A673 (cell line): ENCODE data around the gene FSTL4. TPM values are rescaled to one million over a fixed set of nuclear protein-coding genes. Genes with fewer than 3 reads are reported as not detected.

Source experiments
- BruUV-seq: library from RNA; stranded (reverse); fragments of 400-500 nt; replicated peaks from 2 replicates; lab custom pipeline; 2021; lab: Mats Ljungman, UMichigan
- CTCF ChIA-PET: fragments of 300-600 bp; sonication (Branson Sonifier 250); formaldehyde crosslinking; loops from one replicate; lab custom pipeline; 2022; ENCODE audit warnings: antibody characterized with exemption; lab: Charles Lee
- POLR2A ChIA-PET: fragments of 300-600 bp; sonication (Branson Sonifier 250); formaldehyde crosslinking; loops from one replicate; lab custom pipeline; 2022; ENCODE audit warnings: antibody characterized with exemption; ENCODE audit not compliant: low non-redundant PET; lab: Charles Lee
- DNase-seq: peaks from one replicate; pipeline ENCODE4 v3.0.0-alpha.2; 2015; ENCODE audit warnings: low spot score
- H3K27ac ChIP-seq: fragments of 200-600 bp; sonication (generic); 2 replicates; pipeline ENCODE4 v1.5.1; 2016; ENCODE audit warnings: mixed run types, low read depth, mild to moderate bottlenecking, mixed read lengths, antibody characterized with exemption, low read length; ENCODE audit not compliant: poor library complexity, severe bottlenecking
- H3K27me3 ChIP-seq: fragments of 200-600 bp; sonication (generic); replicated peaks from 2 replicates; pipeline ENCODE4 v1.6.1; 2017; ENCODE audit warnings: mixed run types, low read depth, mild to moderate bottlenecking, mixed read lengths, antibody characterized with exemption, low read length; ENCODE audit not compliant: insufficient read depth, poor library complexity
- H3K36me3 ChIP-seq: fragments of 200-600 bp; sonication (generic); 2 replicates; pipeline ENCODE4 v1.6.1; 2016; ENCODE audit warnings: mixed run types, mild to moderate bottlenecking, mixed read lengths, antibody characterized with exemption, low read length; ENCODE audit not compliant: insufficient read depth, poor library complexity, severe bottlenecking
- H3K4me1 ChIP-seq: fragments of 200-600 bp; sonication (generic); 2 replicates; pipeline ENCODE4 v1.6.1; 2017; ENCODE audit warnings: mixed run types, mild to moderate bottlenecking, mixed read lengths, antibody characterized with exemption, low read length; ENCODE audit not compliant: insufficient read depth, poor library complexity, severe bottlenecking
- H3K4me3 ChIP-seq: fragments of 200-600 bp; sonication (generic); 2 replicates; pipeline ENCODE4 v1.5.1; 2016; ENCODE audit warnings: low read depth, mixed run types, mild to moderate bottlenecking, mixed read lengths, low read length; ENCODE audit not compliant: poor library complexity, severe bottlenecking
- H3K9me3 ChIP-seq: fragments of 200-600 bp; sonication (generic); 2 replicates; pipeline ENCODE4 v1.6.1; 2016; ENCODE audit warnings: mixed run types, low read depth, mild to moderate bottlenecking, mixed read lengths, antibody characterized with exemption, low read length; ENCODE audit not compliant: poor library complexity, severe bottlenecking
- CTCF ChIP-seq: fragments of 300-800, 200-600 bp; sonication (generic); conservative IDR thresholded peaks from 2 replicates; pipeline ENCODE4 v1.5.1; 2017; ENCODE audit warnings: low read depth, mild to moderate bottlenecking, antibody characterized with exemption, low read length, moderate library complexity, mixed read lengths
- EZH2 ChIP-seq: fragments of 200-600 bp; sonication (generic); IDR thresholded peaks from 2 replicates; pipeline ENCODE4 v1.6.1; 2017; ENCODE audit warnings: borderline replicate concordance, low read depth, mild to moderate bottlenecking, mixed read lengths, antibody characterized with exemption, low read length; ENCODE audit not compliant: poor library complexity, severe bottlenecking
- intact Hi-C: fragments of 100-400 bp; cut with micrococcal nuclease; formaldehyde crosslinking; loops from one replicate; pipeline ENCODE4 v1.10.0; 2022; ENCODE audit not compliant: unreplicated experiment
- total RNA-seq: library from RNA; stranded (reverse); gene quantifications from 2 replicates; pipeline ENCODE4 v1.2.3, GENCODE V29; 2021

The FSTL4 gene
- total RNA-seq, 1 experiment from 2014 or later: 0.86 TPM

- no peaks in the 10 kb centered on the region for H3K9me3 ChIP-seq
- no peak overlapping the region for H3K27ac ChIP-seq
- H3K4me1 ChIP-seq: no peaks in the 10 kb centered on the region
- CTCF ChIA-PET: no interaction called here
- no peaks in the 10 kb centered on the region for H3K27me3 ChIP-seq
- no peak for DNase-seq
- POLR2A ChIA-PET: interaction anchor here (0.5 kb wide), 1 partner anchor 195 kb away, joined by 3 read pairs; no protein-coding TSS in a partner anchor
- no TSS peak for BruUV-seq
- H3K36me3 ChIP-seq: no peaks in the 10 kb centered on the region
- no peak overlapping the region for H3K4me3 ChIP-seq
- no peak for TF ChIP-seq CTCF
- intact Hi-C loops: no loop called here
These were observed 340.0 kb downstream of the FSTL4 start for GRCh38 chr5:133272345-133272744.

GRCh38 chr5:133271606-133272005 is 340.7 kb downstream of the FSTL4 start:
- TF ChIP-seq EZH2: no peak
- TF ChIP-seq CTCF: no peak
- ChIA-PET CTCF (no interaction called here), POLR2A (interaction anchor here (0.5 kb wide), 1 partner anchor 194 kb away, joined by 3 read pairs; no protein-coding TSS in a partner anchor)
- BruUV-seq: no TSS peak
- Histone ChIP-seq H3K9me3 (no peaks in the 10 kb centered on the region), H3K4me3 (no peak overlapping the region), H3K36me3 (no peaks in the 10 kb centered on the region), H3K27me3 (no peaks in the 10 kb centered on the region), H3K27ac (no peak overlapping the region), H3K4me1 (no peaks in the 10 kb centered on the region)
- intact Hi-C loops: no loop called here
- DNase-seq: no peak

- CTCF ChIA-PET: no interaction called here
- H3K4me1 ChIP-seq: no peaks in the 10 kb centered on the region
- H3K9me3 ChIP-seq: no peaks in the 10 kb centered on the region
- H3K27ac ChIP-seq: no peak overlapping the region
- no peak for TF ChIP-seq EZH2
- TF ChIP-seq CTCF: no peak
- no peaks in the 10 kb centered on the region for H3K27me3 ChIP-seq
- BruUV-seq: no TSS peak
- DNase-seq: no peak
- intact Hi-C loops: no loop called here
- POLR2A ChIA-PET: no interaction called here
- no peak overlapping the region for H3K4me3 ChIP-seq
- no peaks in the 10 kb centered on the region for H3K36me3 ChIP-seq
These were observed 342.6 kb downstream of the FSTL4 start for GRCh38 chr5:133269691-133270090.
